GM21423 (cell line): ENCODE results near the gene ATG14.
"Not testable (repeated sequence)": the region's sequence is repeated elsewhere in the genome, so short reads cannot be mapped to it uniquely, and the experiment has no call there.

ENCODE experiments used
- ATAC-seq: cut with Tn5 transposase; IDR thresholded peaks from one replicate; pipeline ENCODE4 v1.9.1; 2021; ENCODE audit warnings: mild to moderate bottlenecking, moderate library complexity; ENCODE audit not compliant: unreplicated experiment

ATG14 gene

GRCh38 chr14:55353686-55354467 lies 57.8 kb downstream of the ATG14 start:
- no peak for ATAC-seq

- ATAC-seq, result no peak
Measured at GRCh38 chr14:55352201-55352600, 59.4 kb downstream of the ATG14 start.

GRCh38 chr14:55351111-55351510 lies 60.5 kb downstream of the ATG14 start:
- no peak for ATAC-seq

GRCh38 chr14:55350461-55350860 lies 61.2 kb downstream of the ATG14 start:
- ATAC-seq, result no peak

GRCh38 chr14:55349565-55349964 lies 62.1 kb downstream of the ATG14 start:
- no peak for ATAC-seq

GRCh38 chr14:55348766-55349453 lies 62.7 kb downstream of the ATG14 start:
- ATAC-seq, result no peak

- no peak for ATAC-seq
Measured at GRCh38 chr14:55347748-55348147, 63.9 kb downstream of the ATG14 start.

- ATAC-seq, result no peak
Measured at GRCh38 chr14:55347040-55347439, 64.6 kb downstream of the ATG14 start.

GRCh38 chr14:55344582-55345163 lies 67.0 kb downstream of the ATG14 start:
- ATAC-seq, result not testable (repeated sequence)

- ATAC-seq, result no peak
Measured at GRCh38 chr14:55341781-55342180, 69.8 kb downstream of the ATG14 start.

GRCh38 chr14:55340482-55340881 lies 71.1 kb downstream of the ATG14 start:
- ATAC-seq, result no peak

- ATAC-seq, result peak; percentile 64
Measured at GRCh38 chr14:55339770-55340169, 71.9 kb downstream of the ATG14 start.

- no peak for ATAC-seq
Measured at GRCh38 chr14:55336691-55337090, 74.9 kb downstream of the ATG14 start.

- ATAC-seq, result no peak
Measured at GRCh38 chr14:55336162-55336561, 75.5 kb downstream of the ATG14 start.

GRCh38 chr14:55333711-55334485 lies 77.7 kb downstream of the ATG14 start:
- ATAC-seq, result peak; percentile 56

GRCh38 chr14:55332654-55333570 lies 78.7 kb downstream of the ATG14 start:
- ATAC-seq, result peak; percentile 65

GRCh38 chr14:55329999-55330710 lies 81.5 kb downstream of the ATG14 start:
- no peak for ATAC-seq

- no peak for ATAC-seq
Measured at GRCh38 chr14:55328317-55328716, 83.3 kb downstream of the ATG14 start.

- peak; percentile 79 for ATAC-seq
Measured at GRCh38 chr14:55327179-55327578, 84.5 kb downstream of the ATG14 start.

- ATAC-seq, result no peak
Measured at GRCh38 chr14:55324812-55325211, 86.8 kb downstream of the ATG14 start.
